HepG2 (cell line): ENCODE results near the gene AASDHPPT. TPM values are rescaled to one million over a fixed set of nuclear protein-coding genes. Genes with fewer than 3 reads are reported as not detected.

Source experiments
- ATAC-seq: fragments of 200-7000 bp; cut with Tn5 transposase; 3 replicates; pipeline ENCODE4 v1.9.1; 2020; ENCODE audit warnings: mild to moderate bottlenecking, moderate library complexity
- BruUV-seq: library from RNA; stranded (reverse); fragments of 400-500 nt; replicated peaks from 2 replicates; lab custom pipeline; 2021; lab: Mats Ljungman, UMichigan
- CTCF ChIA-PET: fragments of 300-600 bp; formaldehyde crosslinking; extraction: SDS; loops from one replicate; lab custom pipeline; 2021; ENCODE audit warnings: low total read pairs, inconsistent platforms, low intra/inter-chr PET ratio; lab: Yijun Ruan, JAX
- POLR2A ChIA-PET: fragments of 350-600 bp; sonication (Branson Sonifier 250); formaldehyde crosslinking; loops from one replicate; lab custom pipeline; 2020; ENCODE audit warnings: antibody characterized with exemption, inconsistent platforms; lab: Yijun Ruan, JAX
- DNase-seq: peaks from one replicate; pipeline ENCODE4 v3.0.0-alpha.2; 2015; ENCODE audit warnings: low spot score
- FAIRE-seq: peaks from 3 replicates; lab custom pipeline; 2011; peaks lifted over from hg19 to GRCh38; lab: Jason Lieb, UNC
- H2AFZ ChIP-seq: one replicate; pipeline ENCODE4 v1.6.1; 2011; ENCODE audit warnings: low read length, inconsistent platforms
- H3K27ac ChIP-seq: fragments of 300-600 bp; 3 replicates; pipeline ENCODE4 v1.8.0; 2011; ENCODE audit warnings: mixed run types, mild to moderate bottlenecking, mixed read lengths, low read length, inconsistent platforms; ENCODE audit not compliant: insufficient read depth; ENCODE audit errors: extremely low read length
- H3K27me3 ChIP-seq, 2 experiments: fragments of 200-600 bp in 1 of 2; 2 replicates in 1 of 2; 3 replicates in 1 of 2; pipeline versions ENCODE4 v1.6.0 to v1.8.0; 2011; ENCODE audit warnings: low read length in 2 of 2, mild to moderate bottlenecking in 2 of 2, moderate library complexity in 2 of 2, inconsistent platforms in 1 of 2; ENCODE audit not compliant: insufficient read depth in 2 of 2, control insufficient read depth in 1 of 2
- H3K36me3 ChIP-seq, 2 experiments: fragments of 200-600 bp in 1 of 2; replicated peaks in 1 of 2; 2 replicates in 1 of 2; 3 replicates in 1 of 2; pipeline versions ENCODE4 v1.5.1 to v1.8.0; 2011; ENCODE audit warnings: low read length in 2 of 2, inconsistent platforms in 1 of 2; ENCODE audit not compliant: insufficient read depth in 2 of 2, control insufficient read depth in 1 of 2
- H3K4me1 ChIP-seq: 2 replicates; pipeline ENCODE4 v1.5.1; 2012; ENCODE audit warnings: low read length, inconsistent platforms; ENCODE audit not compliant: insufficient read depth
- H3K4me2 ChIP-seq: 2 replicates; pipeline ENCODE4 v1.6.0; 2011; ENCODE audit warnings: low read depth, low read length, inconsistent platforms
- H3K4me3 ChIP-seq, 3 experiments: fragments of 200-600 bp in 1 of 3; sonication (generic), shearing (Covaris generic) in 1 of 3; replicated peaks in 1 of 3; 2 replicates each; pipeline ENCODE4 v1.5.1; 2011 to 2016; ENCODE audit warnings: low read length in 3 of 3, inconsistent platforms in 2 of 3, low read depth in 2 of 3, mild to moderate bottlenecking in 2 of 3, control low read depth in 1 of 3, mixed read lengths in 1 of 3; ENCODE audit not compliant: insufficient read depth in 1 of 3
- H3K79me2 ChIP-seq: one replicate; pipeline ENCODE4 v1.6.1; 2011; ENCODE audit warnings: low read length, inconsistent platforms; ENCODE audit not compliant: insufficient read depth
- H3K9ac ChIP-seq: 2 replicates; pipeline ENCODE4 v1.6.0; 2011; ENCODE audit warnings: mild to moderate bottlenecking, low read depth, low read length, inconsistent platforms; ENCODE audit not compliant: insufficient read depth
- H3K9me3 ChIP-seq: 2 replicates; pipeline ENCODE4 v1.5.1; 2012; ENCODE audit warnings: mild to moderate bottlenecking, low read length
- H4K20me1 ChIP-seq: 2 replicates; pipeline ENCODE4 v1.6.0; 2011; ENCODE audit warnings: inconsistent platforms, mild to moderate bottlenecking, low read length, moderate library complexity; ENCODE audit not compliant: insufficient read depth
- BCLAF1 ChIP-seq: fragments of 450-650 bp; IDR thresholded peaks from 2 replicates; pipeline ENCODE4 v1.6.1; 2017; ENCODE audit warnings: mild to moderate bottlenecking
- ETV6 ChIP-seq: sonication (generic); formaldehyde crosslinking; conservative IDR thresholded peaks from 2 replicates; pipeline ENCODE4 v1.4.0; 2020; ENCODE audit warnings: missing genetic modification reagents
- HOXA9 ChIP-seq: sonication (generic); formaldehyde crosslinking; IDR thresholded peaks from 2 replicates; pipeline ENCODE4 v1.8.1; 2022; ENCODE audit warnings: missing genetic modification reagents, mild to moderate bottlenecking, moderate library complexity, borderline replicate concordance
- RFXAP ChIP-seq: sonication (generic); formaldehyde crosslinking; IDR thresholded peaks from 2 replicates; pipeline ENCODE4 v1.4.0; 2020; ENCODE audit warnings: missing genetic modification reagents, borderline replicate concordance
- RNF219 ChIP-seq: sonication (generic); formaldehyde crosslinking; IDR thresholded peaks from 2 replicates; pipeline ENCODE4 v1.5.0; 2020; ENCODE audit warnings: mild to moderate bottlenecking, missing genetic modification reagents
- SETDB1 ChIP-seq: sonication (generic); formaldehyde crosslinking; IDR thresholded peaks from 2 replicates; pipeline ENCODE4 v1.5.1; 2020; ENCODE audit warnings: missing genetic modification reagents, mild to moderate bottlenecking, borderline replicate concordance
- SPEN ChIP-seq: sonication (generic); formaldehyde crosslinking; IDR thresholded peaks from 2 replicates; pipeline ENCODE4 v1.5.1; 2020; ENCODE audit warnings: low read depth, mild to moderate bottlenecking, missing genetic modification reagents
- ZBTB8A ChIP-seq: sonication (generic); formaldehyde crosslinking; IDR thresholded peaks from 2 replicates; pipeline ENCODE4 v1.4.0; 2020; ENCODE audit warnings: mild to moderate bottlenecking, low read depth, missing genetic modification reagents, borderline replicate concordance
- ZFP36L1 ChIP-seq: sonication (generic); formaldehyde crosslinking; IDR thresholded peaks from 2 replicates; pipeline ENCODE4 v1.8.0; 2022; ENCODE audit warnings: mild to moderate bottlenecking, missing genetic modification reagents, moderate library complexity
- ZFP91 ChIP-seq: sonication (generic); formaldehyde crosslinking; IDR thresholded peaks from 2 replicates; pipeline ENCODE4 v1.9.0; 2022; ENCODE audit warnings: missing genetic modification reagents, mild to moderate bottlenecking, borderline replicate concordance
- ZNF10 ChIP-seq: sonication (generic); formaldehyde crosslinking; IDR thresholded peaks from 2 replicates; pipeline ENCODE4 v1.4.0; 2020; ENCODE audit warnings: mild to moderate bottlenecking, low read depth, missing genetic modification reagents, borderline replicate concordance
- ZNF850 ChIP-seq: sonication (generic); formaldehyde crosslinking; conservative IDR thresholded peaks from 2 replicates; pipeline ENCODE4 v1.9.0; 2021; ENCODE audit warnings: mild to moderate bottlenecking, missing genetic modification reagents
- WGBS: methylation state at CpG from one replicate; pipeline ENCODE4 v1.1.6; 2017; ENCODE audit warnings: low lambda C conversion rate; 5-methylcytosine and 5-hydroxymethylcytosine counted together
- in situ Hi-C: cut with HindIII; loops from 2 replicates; pipeline ENCODE4 v1.10.0; 2017; ENCODE audit warnings: low pct_unique_long_range_greater_than_20kb; ENCODE audit not compliant: extremely low pct_ligation_motif_present
- intact Hi-C: fragments of 100-400 bp; cut with micrococcal nuclease; formaldehyde crosslinking; loops from one replicate; pipeline ENCODE4 v1.10.0; 2022; ENCODE audit not compliant: unreplicated experiment
- polyA plus RNA-seq, 8 experiments: library from polyadenylated mRNA; depleted of rRNA in 3 of 8; stranded (reverse) in 7 of 8; unstranded in 1 of 8; fragments of >200 nt; fragmentation: Illumina TruSeq in 4 of 8; extraction: Trizol in 4 of 8; gene quantifications; 2 replicates each; pipeline versions ENCODE4 v1.2.1 to v1.2.3, GENCODE V29; 2011 to 2016; ENCODE audit warnings: low read depth in 4 of 8, missing spikeins in 1 of 8, mixed read lengths in 1 of 8; ENCODE audit not compliant: insufficient read depth in 1 of 8
- total RNA-seq, 5 experiments: library from RNA; depleted of rRNA; stranded (reverse); fragments of >200 nt; fragmentation: Illumina TruSeq; extraction: Trizol; gene quantifications; 2 replicates each; pipeline ENCODE4 v1.2.3, GENCODE V29; 2016; ENCODE audit warnings: low read depth in 1 of 5

AASDHPPT gene
- total and polyA plus RNA-seq, 2 of the 13 experiments (the other 11 are each of a cell fraction or from before 2014, with no cell fraction given) = 20.2 to 43.7 TPM

GRCh38 chr11:106061954-106062949 is 15.2 kb upstream of the AASDHPPT start:
- ChIA-PET CTCF (no interaction called here), POLR2A (interaction anchor here (1.4 kb wide), 1 partner anchor 15 kb away, joined by 4 read pairs; the partner anchor contains the start of genes AASDHPPT and KBTBD3)
- no peak for FAIRE-seq
- TF ChIP-seq HOXA9 (CRISPR knock-in tag) (no peak), ZNF10 (no peak), ZNF850 (CRISPR knock-in tag) (no peak), ETV6 (no peak), RNF219 (no peak), ZFP91 (CRISPR knock-in tag) (no peak), RFXAP (CRISPR knock-in tag) (no peak), ZBTB8A (no peak), SPEN (CRISPR knock-in tag) (no peak), BCLAF1 (no peak), SETDB1 (CRISPR knock-in tag) (no peak), ZFP36L1 (CRISPR knock-in tag) (no peak)

More at GRCh38 chr11:106061954-106062949, 15.2 kb upstream of the AASDHPPT start:
- H3K36me3 ChIP-seq = no peaks in the 10 kb centered on the region
- no peaks in the 10 kb centered on the region for H3K79me2 ChIP-seq
- H3K4me3 ChIP-seq = no peak overlapping the region
- no peaks in the 10 kb centered on the region for H4K20me1 ChIP-seq
- no peak for DNase-seq
- no peak for ATAC-seq
- no peaks in the 10 kb centered on the region for H3K9me3 ChIP-seq
- no peak overlapping the region for H3K4me2 ChIP-seq
- no TSS peak for BruUV-seq
- no peak overlapping the region for H3K27ac ChIP-seq
- H3K27me3 ChIP-seq = no peaks in the 10 kb centered on the region
- no peaks in the 10 kb centered on the region for H3K4me1 ChIP-seq
- WGBS = 82% methylated on average over 1 of the region's 1 CpG
- in situ Hi-C loops (no loop called here), intact Hi-C loops (no loop called here)
- H3K9ac ChIP-seq = no peak overlapping the region
- no peak overlapping the region for H2AFZ ChIP-seq
